Activated effector memory CD4-positive, alpha-beta T cell treated with Interleukin-2 at 50 U/mL for 16 hours (primary cell): ENCODE results near the gene ERVFRD-1.
"Not testable (repeated sequence)": the region's sequence is repeated elsewhere in the genome, so short reads cannot be mapped to it uniquely, and the experiment has no call there.

Experiments
- DNase-seq: peaks from one replicate; pipeline ENCODE4 v3.0.0-alpha.2; 2020

Gene ERVFRD-1

GRCh38 chr6:11087141-11087812 lies 24.2 kb downstream of the ERVFRD-1 start:
- not testable (repeated sequence) for DNase-seq

GRCh38 chr6:11085758-11086435 lies 25.6 kb downstream of the ERVFRD-1 start:
- DNase-seq = no peak

GRCh38 chr6:11083956-11084355 lies 27.6 kb downstream of the ERVFRD-1 start:
- DNase-seq = no peak

GRCh38 chr6:11083491-11083890 lies 28.0 kb downstream of the ERVFRD-1 start:
- no peak for DNase-seq

GRCh38 chr6:11080296-11080695 lies 31.2 kb downstream of the ERVFRD-1 start:
- no peak for DNase-seq

- DNase-seq = no peak
Observed at GRCh38 chr6:11078266-11078665, 33.3 kb downstream of the ERVFRD-1 start.

- DNase-seq = no peak
Observed at GRCh38 chr6:11076540-11076939, 35.0 kb downstream of the ERVFRD-1 start.

- DNase-seq = no peak
Observed at GRCh38 chr6:11072101-11072500, 39.4 kb downstream of the ERVFRD-1 start.

- no peak for DNase-seq
Observed at GRCh38 chr6:11069760-11070159, 41.8 kb downstream of the ERVFRD-1 start.

- DNase-seq = no peak
Observed at GRCh38 chr6:11067348-11067747, 44.2 kb downstream of the ERVFRD-1 start.

- DNase-seq = no peak
Observed at GRCh38 chr6:11066505-11067347, 44.8 kb downstream of the ERVFRD-1 start.

GRCh38 chr6:11065436-11066202 lies 45.9 kb downstream of the ERVFRD-1 start:
- DNase-seq = no peak

- DNase-seq = no peak
Observed at GRCh38 chr6:11064836-11065235, 46.7 kb downstream of the ERVFRD-1 start.

GRCh38 chr6:11062715-11063114 lies 48.8 kb downstream of the ERVFRD-1 start:
- no peak for DNase-seq

- DNase-seq = no peak
Observed at GRCh38 chr6:11062083-11062482, 49.4 kb downstream of the ERVFRD-1 start.

GRCh38 chr6:11058406-11058805 lies 53.1 kb downstream of the ERVFRD-1 start:
- DNase-seq = no peak

- no peak for DNase-seq
Observed at GRCh38 chr6:11056871-11057270, 54.7 kb downstream of the ERVFRD-1 start.

GRCh38 chr6:11055127-11055627 lies 56.3 kb downstream of the ERVFRD-1 start:
- no peak for DNase-seq

- DNase-seq = no peak
Observed at GRCh38 chr6:11054722-11055121, 56.8 kb downstream of the ERVFRD-1 start.

- no peak for DNase-seq
Observed at GRCh38 chr6:11053307-11053706, 58.2 kb downstream of the ERVFRD-1 start.
